Thyroid gland (tissue), 4 donors: ENCODE results near the gene ZBTB44.

Experiments used
- CTCF ChIP-seq, 6 experiments: fragments of 200-600 bp in 3 of 6; fragments of 450-650 bp in 3 of 6; sonication (generic) in 3 of 6; IDR thresholded peaks; one replicate each; pipeline ENCODE4 v1.5.1; 2016 to 2019; ENCODE audit warnings: antibody characterized with exemption in 6 of 6, mild to moderate bottlenecking in 2 of 6, inconsistent platforms in 1 of 6, moderate library complexity in 1 of 6
- POLR2A ChIP-seq, 2 donors: fragments of 450-650 bp; IDR thresholded peaks; one replicate each; pipeline ENCODE4 v1.6.1; 2017; ENCODE audit warnings: antibody characterized with exemption in 2 of 2, mild to moderate bottlenecking in 2 of 2, moderate library complexity in 1 of 2

- TF ChIP-seq POLR2A (IDR thresholded peaks at IDR 0.05) (no peak), CTCF (IDR thresholded peaks at IDR 0.05) (no peak)
These were observed 125.1 kb downstream of the ZBTB44 start for GRCh38 chr11:130189492-130190210.
